Activated CD4-positive, alpha-beta T cell treated with anti-CD3 and anti-CD28 coated beads, Interleukin-2, amount 50 U/mL, for 16 hours (primary cell): ENCODE data around the gene ERVW-1.

ENCODE experiments used
- DNase-seq: peaks from one replicate; pipeline ENCODE4 v3.0.0-alpha.2; 2020

Gene ERVW-1

DNA sequence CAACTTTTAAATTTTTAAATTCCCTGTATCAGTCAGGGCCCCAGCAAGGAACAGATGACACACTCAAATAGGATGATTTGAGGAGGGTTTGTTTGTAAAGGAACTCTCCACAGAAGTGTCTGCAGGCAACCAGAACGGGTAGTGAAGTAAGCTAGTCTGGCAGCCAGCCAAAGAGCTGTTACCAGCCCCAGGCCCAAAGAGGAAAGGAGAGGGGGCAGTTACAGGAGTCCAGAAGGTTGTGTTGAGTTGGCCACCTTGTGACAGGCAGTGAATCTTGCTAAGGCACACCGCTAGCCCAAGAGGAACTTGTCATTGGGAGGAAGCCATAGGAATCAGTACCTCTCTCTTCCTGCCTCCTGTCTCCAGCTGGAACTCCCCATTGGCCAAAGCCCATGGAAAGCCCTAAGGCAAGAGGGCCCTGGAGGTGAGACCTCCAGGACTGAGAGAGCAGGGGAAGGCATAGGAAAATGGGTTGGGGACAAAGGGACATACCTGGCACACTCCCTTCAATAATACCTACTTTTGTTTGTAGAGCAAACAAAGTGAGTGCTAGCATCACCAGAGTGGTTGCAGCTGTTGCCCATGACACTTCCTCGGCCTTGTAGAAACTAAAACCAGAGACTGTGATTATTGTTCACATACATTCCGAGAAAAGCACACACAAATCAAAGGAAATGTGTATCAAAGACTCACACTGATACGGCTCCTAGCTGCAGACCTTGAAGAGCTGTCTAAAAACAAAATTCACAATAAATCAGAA is 55.9 kb downstream of the ERVW-1 start:
- DNase-seq = no peak
